ENCODE results near the gene CIAO2B. TPM values are rescaled to one million over a fixed set of nuclear protein-coding genes. Genes with fewer than 3 reads are reported as not detected.

Gene CIAO2B
- total and polyA plus RNA-seq, 7 donors, result 71.7 to 219 (median 121) TPM

- no peaks in the 10 kb centered on the region for H3K9me3 ChIP-seq
- peak overlapping the region; percentile 90 to 96 (median 94) for H3K27ac ChIP-seq
- WGBS, 2 donors, result 1 to 3% methylated on average over 12 of the region's 12 CpGs
- peak overlapping the region; percentile 72 to 96 (median 87) for H3K4me3 ChIP-seq
- TF ChIP-seq CTCF (IDR thresholded peaks at IDR 0.05), result no peak
- TF ChIP-seq POLR2A (IDR thresholded peaks at IDR 0.05), result no peak
- no peak for TF ChIP-seq POLR2AphosphoS5 (IDR thresholded peaks at IDR 0.05)
- TF ChIP-seq EP300 (IDR thresholded peaks at IDR 0.05), result no peak
- H3K27me3 ChIP-seq, result no peaks in the 10 kb centered on the region
- peaks cover 0 to 30% (median 4%) of the 10 kb centered on the region in 4 donors for H3K36me3 ChIP-seq
- DNase-seq, result no peak
- H3K4me1 ChIP-seq, result peaks cover 0 to 38% (median 33%) of the 10 kb centered on the region in 4 donors
- intact Hi-C loops (cut with DNase I), result no loop called here
Measured at GRCh38 chr16:66933776-66934137, 445 bp downstream of the CIAO2B start.

- no peaks in the 10 kb centered on the region for H3K9me3 ChIP-seq
- no peaks in the 10 kb centered on the region for H3K27me3 ChIP-seq
- WGBS, 2 donors, result 70 to 90% methylated on average over 4 of the region's 4 CpGs
- peaks cover 0 to 43% (median 33%) of the 10 kb centered on the region in 4 donors for H3K4me1 ChIP-seq
- H3K4me3 ChIP-seq, result no peak overlapping the region
- intact Hi-C loops (cut with DNase I), result no loop called here
- TF ChIP-seq POLR2A (IDR thresholded peaks at IDR 0.05) (no peak), POLR2AphosphoS5 (IDR thresholded peaks at IDR 0.05) (no peak), EP300 (IDR thresholded peaks at IDR 0.05) (no peak), CTCF (IDR thresholded peaks at IDR 0.05) (no peak)
- no peak for DNase-seq
- peaks cover 0 to 13% (median under 1%) of the 10 kb centered on the region in 4 donors for H3K36me3 ChIP-seq
- H3K27ac ChIP-seq, result no peak overlapping the region
Measured at GRCh38 chr16:66932076-66932475, 2.1 kb downstream of the CIAO2B start.

GRCh38 chr16:66931665-66932064 is 2.5 kb downstream of the CIAO2B start:
- no peak for DNase-seq
- Histone ChIP-seq H3K36me3 (peaks cover 0 to 12% (median 0%) of the 10 kb centered on the region in 4 donors), H3K4me3 (no peak overlapping the region), H3K9me3 (no peaks in the 10 kb centered on the region), H3K27me3 (no peaks in the 10 kb centered on the region), H3K4me1 (peaks cover 0 to 44% (median 32%) of the 10 kb centered on the region in 4 donors), H3K27ac (no peak overlapping the region)
- WGBS, 2 donors, result 93 to 94% methylated on average over 2 of the region's 2 CpGs
- intact Hi-C loops (cut with DNase I), result no loop called here
- TF ChIP-seq EP300 (IDR thresholded peaks at IDR 0.05), result no peak
- no peak for TF ChIP-seq CTCF (IDR thresholded peaks at IDR 0.05)
- no peak for TF ChIP-seq POLR2A (IDR thresholded peaks at IDR 0.05)
- no peak for TF ChIP-seq POLR2AphosphoS5 (IDR thresholded peaks at IDR 0.05)

- H3K9me3 ChIP-seq, result no peaks in the 10 kb centered on the region
- no peak overlapping the region for H3K27ac ChIP-seq
- H3K27me3 ChIP-seq, result no peaks in the 10 kb centered on the region
- H3K4me1 ChIP-seq, result peaks cover 0 to 44% (median 32%) of the 10 kb centered on the region in 4 donors
- no peak overlapping the region for H3K4me3 ChIP-seq
- intact Hi-C loops (cut with DNase I), result no loop called here
- TF ChIP-seq POLR2AphosphoS5 (IDR thresholded peaks at IDR 0.05) (no peak), POLR2A (IDR thresholded peaks at IDR 0.05) (no peak), CTCF (IDR thresholded peaks at IDR 0.05) (no peak), EP300 (IDR thresholded peaks at IDR 0.05) (no peak)
- 33 to 66% methylated on average over 4 of the region's 4 CpGs for WGBS, 2 donors
- H3K36me3 ChIP-seq, result peaks cover 0 to 12% (median 0%) of the 10 kb centered on the region in 4 donors
- no peak for DNase-seq
Measured at GRCh38 chr16:66930189-66930588, 4.0 kb downstream of the CIAO2B start.

All from sigmoid colon (tissue), 7 donors.